Fibroblast of the conjunctiva (primary cell): Measurements from ENCODE around the gene PLEK.

ENCODE experiments used
- DNase-seq: peaks from one replicate; pipeline ENCODE4 v3.0.0-alpha.2; 2010; ENCODE audit warnings: low read depth

PLEK gene

GRCh38 chr2:68416081-68416675 is 51.1 kb downstream of the PLEK start:
- DNase-seq, result no peak

- no peak for DNase-seq
Measured at GRCh38 chr2:68417926-68418325, 52.8 kb downstream of the PLEK start.

- no peak for DNase-seq
Measured at GRCh38 chr2:68418419-68418818, 53.3 kb downstream of the PLEK start.

GRCh38 chr2:68418855-68419254 is 53.8 kb downstream of the PLEK start:
- DNase-seq, result no peak

- DNase-seq, result peak; percentile 30
Measured at GRCh38 chr2:68420254-68420910, 55.3 kb downstream of the PLEK start.

GRCh38 chr2:68423966-68424650 is 59.0 kb downstream of the PLEK start:
- DNase-seq, result no peak

- no peak for DNase-seq
Measured at GRCh38 chr2:68425503-68425902, 60.4 kb downstream of the PLEK start.

GRCh38 chr2:68426446-68426845 is 61.4 kb downstream of the PLEK start:
- DNase-seq, result no peak

GRCh38 chr2:68426848-68427579 is 61.9 kb downstream of the PLEK start:
- DNase-seq, result peak; percentile 27

- no peak for DNase-seq
Measured at GRCh38 chr2:68428126-68428525, 63.0 kb downstream of the PLEK start.

GRCh38 chr2:68428746-68429145 is 63.7 kb downstream of the PLEK start:
- no peak for DNase-seq

- no peak for DNase-seq
Measured at GRCh38 chr2:68429311-68429826, 64.3 kb downstream of the PLEK start.

- no peak for DNase-seq
Measured at GRCh38 chr2:68431316-68431972, 66.4 kb downstream of the PLEK start.

- no peak for DNase-seq
Measured at GRCh38 chr2:68432696-68433658, 67.9 kb downstream of the PLEK start.

- no peak for DNase-seq
Measured at GRCh38 chr2:68434981-68435380, 69.9 kb downstream of the PLEK start.

GRCh38 chr2:68435615-68436014 is 70.5 kb downstream of the PLEK start:
- no peak for DNase-seq

- no peak for DNase-seq
Measured at GRCh38 chr2:68436270-68436669, 71.2 kb downstream of the PLEK start.

- DNase-seq, result no peak
Measured at GRCh38 chr2:68438455-68439303, 73.6 kb downstream of the PLEK start.

- DNase-seq, result peak; percentile 78
Measured at GRCh38 chr2:68441179-68441993, 76.3 kb downstream of the PLEK start.
